Hematopoietic multipotent progenitor cell (in vitro differentiated cells): ENCODE results near the gene SLU7. TPM values are rescaled to one million over a fixed set of nuclear protein-coding genes. Genes with fewer than 3 reads are reported as not detected.
A peak's percentile ranks its signal among the peaks of the same experiment; 100 is the strongest.

Experiments used
- DNase-seq, 3 donors: peaks; one replicate each; pipeline ENCODE4 v3.0.0-alpha.2; 2011 to 2015; ENCODE audit warnings: low read depth in 2 of 3, low spot score in 2 of 3
- total RNA-seq: library from RNA; depleted of rRNA; stranded (reverse); fragments of >200 nt; gene quantifications from one replicate; pipeline ENCODE4 v1.2.3, GENCODE V29; 2012

SLU7 gene
- total RNA-seq, 1 donor = 21.5 TPM

- no peak for DNase-seq
Observed at GRCh38 chr5:160420331-160420610, 1.4 kb upstream of the SLU7 start.

- DNase-seq = peak in 2 of 3 donors; percentile 14 to 34
Observed at GRCh38 chr5:160419458-160420330, 813 bp upstream of the SLU7 start.

- DNase-seq = peak in 2 of 3 donors; percentile 83 to 87
Observed at GRCh38 chr5:160399402-160400353, 19.2 kb downstream of the SLU7 start, which contains the start of gene FAM200C. TSS of gene FAM200C (minus strand) at chr5:160400054. CDS start at chr5:160395490, 4,564 bp downstream.

GRCh38 chr5:160398806-160399205 lies 20.1 kb downstream of the SLU7 start:
- DNase-seq = no peak

- DNase-seq = no peak
Observed at GRCh38 chr5:160397492-160397891, 21.4 kb downstream of the SLU7 start.

- DNase-seq = no peak
Observed at GRCh38 chr5:160395111-160395510, 23.8 kb downstream of the SLU7 start.

GRCh38 chr5:160390787-160391696 lies 27.8 kb downstream of the SLU7 start:
- peak in 1 of 3 donors; percentile 58 for DNase-seq

- no peak for DNase-seq
Observed at GRCh38 chr5:160387445-160387844, 31.4 kb downstream of the SLU7 start.

GRCh38 chr5:160385496-160385895 lies 33.4 kb downstream of the SLU7 start:
- no peak for DNase-seq

- no peak for DNase-seq
Observed at GRCh38 chr5:160384681-160385080, 34.2 kb downstream of the SLU7 start.

- no peak for DNase-seq
Observed at GRCh38 chr5:160382346-160382745, 36.5 kb downstream of the SLU7 start.

- DNase-seq = no peak
Observed at GRCh38 chr5:160380041-160380440, 38.8 kb downstream of the SLU7 start.

- DNase-seq = peak in 2 of 3 donors; percentile 33 to 74
Observed at GRCh38 chr5:160379511-160379910, 39.4 kb downstream of the SLU7 start.

- DNase-seq = no peak
Observed at GRCh38 chr5:160378330-160378729, 40.6 kb downstream of the SLU7 start.

- no peak for DNase-seq
Observed at GRCh38 chr5:160377651-160378050, 41.2 kb downstream of the SLU7 start.

- no peak for DNase-seq
Observed at GRCh38 chr5:160376416-160376815, 42.5 kb downstream of the SLU7 start.

- no peak for DNase-seq
Observed at GRCh38 chr5:160375701-160376100, 43.2 kb downstream of the SLU7 start.

GRCh38 chr5:160375166-160375565 lies 43.7 kb downstream of the SLU7 start:
- no peak for DNase-seq

GRCh38 chr5:160371294-160371693 lies 47.6 kb downstream of the SLU7 start:
- DNase-seq = no peak

- DNase-seq = peak in 1 of 3 donors; percentile 6
Observed at GRCh38 chr5:160370713-160371034, 48.2 kb downstream of the SLU7 start.
